ENCODE results near the gene ATRNL1.

- no peak for TF ChIP-seq CTCF (IDR thresholded peaks at IDR 0.05)
- TF ChIP-seq EP300 (IDR thresholded peaks at IDR 0.05), result no peak
Observed at GRCh38 chr10:115417585-115418265, 324.6 kb downstream of the ATRNL1 start.
